Brain microvascular endothelial cell (primary cell): ENCODE data around the gene STEAP1B.
"Not testable (repeated sequence)": the region's sequence is repeated elsewhere in the genome, so short reads cannot be mapped to it uniquely, and the experiment has no call there.

Experiments
- DNase-seq: peaks from one replicate; pipeline ENCODE4 v3.0.0-alpha.2; 2020
- H3K27ac ChIP-seq: fragments of 250-450 bp; sonication (Bioruptor Pico); 2 replicates; pipeline ENCODE4 v1.5.1; 2020; ENCODE audit warnings: mild to moderate bottlenecking, moderate library complexity
- H3K27me3 ChIP-seq: fragments of 250-450 bp; sonication (Bioruptor Pico); replicated peaks from 2 replicates; pipeline ENCODE4 v1.5.1; 2020; ENCODE audit warnings: mild to moderate bottlenecking
- H3K36me3 ChIP-seq: fragments of 250-450 bp; sonication (Bioruptor Pico); replicated peaks from 2 replicates; pipeline ENCODE4 v1.5.1; 2020; ENCODE audit warnings: mild to moderate bottlenecking
- H3K4me3 ChIP-seq: 2 replicates; pipeline ENCODE4 v1.5.1; 2011; ENCODE audit warnings: low read depth, mild to moderate bottlenecking, control low read depth, low read length, moderate library complexity
- CTCF ChIP-seq: IDR thresholded peaks from 2 replicates; pipeline ENCODE4 v1.5.1; 2011; ENCODE audit warnings: low read depth, mild to moderate bottlenecking, moderate library complexity, low read length, control low read depth, inconsistent platforms; ENCODE audit errors: missing control alignments
- in situ Hi-C: cut with HindIII; loops from 2 replicates; pipeline ENCODE4 v1.10.0; 2017; ENCODE audit warnings: low sequenced_read_pairs, low pct_ligation_motif_present

STEAP1B gene

GRCh38 chr7:22499888-22500689 lies at the start of gene STEAP1B:
Gene STEAP1B, minus strand, starts transcription at chr7:22500188. Its CDS starts 5,333 bp downstream, at chr7:22494855.
- TF ChIP-seq CTCF, result peak; percentile 82
- H3K36me3 ChIP-seq, H3K27me3 ChIP-seq, in situ Hi-C loops: not testable (repeated sequence)
- DNase-seq, result peak; percentile 87
- Histone ChIP-seq H3K4me3 (peak within 1 kb of the TSS; percentile 61), H3K27ac (peak within 1 kb of the TSS; percentile 34)

GRCh38 chr7:22549051-22549450 lies 49.1 kb upstream of the STEAP1B start:
- Histone ChIP-seq H3K27ac (no peak overlapping the region), H3K27me3 (no peaks in the 10 kb centered on the region), H3K36me3 (no peaks in the 10 kb centered on the region), H3K4me3 (no peak overlapping the region)
- no peak for DNase-seq
- TF ChIP-seq CTCF, result no peak
- in situ Hi-C loops, result no loop called here

GRCh38 chr7:22548313-22548712 lies 48.3 kb upstream of the STEAP1B start:
- H3K27me3 ChIP-seq, result no peaks in the 10 kb centered on the region
- no peak for DNase-seq
- in situ Hi-C loops, result no loop called here

GRCh38 chr7:22546769-22547168 lies 46.8 kb upstream of the STEAP1B start:
- Histone ChIP-seq H3K27me3 (no peaks in the 10 kb centered on the region), H3K4me3 (no peak overlapping the region), H3K36me3 (no peaks in the 10 kb centered on the region), H3K27ac (no peak overlapping the region)
- in situ Hi-C loops, result no loop called here
- no peak for DNase-seq
- TF ChIP-seq CTCF, result no peak

More at GRCh38 chr7:22548313-22548712, 48.3 kb upstream of the STEAP1B start:
- Histone ChIP-seq H3K4me3 (no peak overlapping the region), H3K36me3 (no peaks in the 10 kb centered on the region), H3K27ac (no peak overlapping the region)
- TF ChIP-seq CTCF, result no peak

- Histone ChIP-seq H3K27me3 (no peaks in the 10 kb centered on the region), H3K4me3 (no peak overlapping the region), H3K27ac (no peak overlapping the region), H3K36me3 (no peaks in the 10 kb centered on the region)
- no peak for DNase-seq
- no peak for TF ChIP-seq CTCF
- in situ Hi-C loops, result no loop called here
Observed at GRCh38 chr7:22545529-22545928, 45.5 kb upstream of the STEAP1B start.
